Muscle of back (tissue), 13 donors: ENCODE data around the gene RBMY1E. TPM values are rescaled to one million over a fixed set of nuclear protein-coding genes. Genes with fewer than 3 reads are reported as not detected.
"Not testable (repeated sequence)": the region's sequence is repeated elsewhere in the genome, so short reads cannot be mapped to it uniquely, and the experiment has no call there.

Experiments
- DNase-seq, 3 donors: peaks; one replicate each; pipeline versions ENCODE4 v3.0.0 to v3.0.0-alpha.2; 2013
- long read RNA-seq, 9 donors: transcript quantifications; one replicate each; lab custom pipeline, GENCODE V29; 2026
- polyA plus RNA-seq, 10 donors: library from polyadenylated mRNA; unstranded; fragments of 120-200 nt; gene quantifications; one replicate each; pipeline ENCODE4 v1.2.1, GENCODE V29; 2013; ENCODE audit not compliant: insufficient read length in 10 of 10

Gene RBMY1E
- polyA plus RNA-seq, result not detected
- long read RNA-seq, donor 1, result 0 reads
- long read RNA-seq, donor 2, result 0 reads
- long read RNA-seq, donor 3, result 0 reads
- long read RNA-seq, donor 4, result 0 reads
- long read RNA-seq, donor 5, result 0 reads
- long read RNA-seq, donor 6, result 0 reads
- long read RNA-seq, donor 7, result 0 reads
- long read RNA-seq, donor 8, result 0 reads
- long read RNA-seq, donor 9, result 0 reads

- DNase-seq, result not testable (repeated sequence)
Observed at GRCh38 chrY:21917932-21918331, at the start of gene RBMY1E. TSS of gene RBMY1E (minus strand) at chrY:21918032. CDS start at chrY:21916054, 1,978 bp downstream.

GRCh38 chrY:21894426-21894825 is 23.4 kb downstream of the RBMY1E start, which contains the start of gene RBMY1D:
TSS of gene RBMY1D (minus strand) at chrY:21894526. CDS start at chrY:21892513, 2,013 bp downstream.
- DNase-seq, result not testable (repeated sequence)

- DNase-seq, result not testable (repeated sequence)
Observed at GRCh38 chrY:21869407-21870076, 48.3 kb downstream of the RBMY1E start.

Other genes with a start within 250 kb of the RBMY1E start
- gene RBMY1D, start 23.5 kb downstream of the RBMY1E start, polyA plus RNA-seq, result not detected